Loucy (cell line): ENCODE measurements around the gene TMTC2.
"Not testable (repeated sequence)": the region's sequence is repeated elsewhere in the genome, so short reads cannot be mapped to it uniquely, and the experiment has no call there.

Experiments
- H2AFZ ChIP-seq: fragments of 200-600 bp; sonication (generic); 2 replicates; pipeline ENCODE4 v1.6.0; 2016; ENCODE audit warnings: antibody characterized with exemption, mild to moderate bottlenecking, low read length, moderate library complexity
- H3F3A ChIP-seq: fragments of 200-600 bp; 2 replicates; pipeline ENCODE4 v1.6.0; 2016; ENCODE audit warnings: antibody characterized with exemption, low read depth, mild to moderate bottlenecking
- H3K27me3 ChIP-seq: fragments of 200-600 bp; sonication (generic); 2 replicates; pipeline ENCODE4 v1.6.1; 2014; ENCODE audit warnings: low read length, mild to moderate bottlenecking; ENCODE audit not compliant: insufficient read depth, poor library complexity, severe bottlenecking
- H3K36me3 ChIP-seq: fragments of 200-600 bp; sonication (generic); 2 replicates; pipeline ENCODE4 v1.6.1; 2016; ENCODE audit warnings: low read length; ENCODE audit not compliant: insufficient read depth
- H3K4me1 ChIP-seq: fragments of 200-600 bp; sonication (generic); 2 replicates; pipeline ENCODE4 v1.5.1; 2014; ENCODE audit warnings: low read length, mild to moderate bottlenecking; ENCODE audit not compliant: insufficient read depth, poor library complexity, severe bottlenecking
- H3K4me2 ChIP-seq: fragments of 200-600 bp; sonication (generic); 2 replicates; pipeline ENCODE4 v1.6.0; 2014; ENCODE audit warnings: antibody characterized with exemption, low read length, low read depth, mild to moderate bottlenecking; ENCODE audit not compliant: poor library complexity, severe bottlenecking
- H3K4me3 ChIP-seq: fragments of 200-600 bp; sonication (generic); 2 replicates; pipeline ENCODE4 v1.5.1; 2014; ENCODE audit warnings: low read length, mild to moderate bottlenecking, mixed read lengths; ENCODE audit not compliant: poor library complexity, severe bottlenecking
- H3K79me2 ChIP-seq: fragments of 200-600 bp; sonication (generic); 2 replicates; pipeline ENCODE4 v1.6.1; 2014; ENCODE audit warnings: low read length; ENCODE audit not compliant: insufficient read depth
- H3K9ac ChIP-seq: fragments of 200-600 bp; sonication (generic); 2 replicates; pipeline ENCODE4 v1.6.0; 2014; ENCODE audit warnings: mild to moderate bottlenecking, low read depth, low read length, moderate library complexity; ENCODE audit not compliant: poor library complexity, severe bottlenecking
- H3K9me2 ChIP-seq: fragments of 200-600 bp; sonication (generic); replicated peaks from 2 replicates; pipeline ENCODE4 v1.6.1; 2016; ENCODE audit warnings: low read depth, low read length, mixed read lengths
- H3K9me3 ChIP-seq: fragments of 200-600 bp; sonication (generic); 2 replicates; pipeline ENCODE4 v1.6.1; 2014; ENCODE audit warnings: mild to moderate bottlenecking, antibody characterized with exemption, low read length, low read depth; ENCODE audit not compliant: insufficient read depth
- H4K20me1 ChIP-seq: fragments of 200-600 bp; sonication (generic); 2 replicates; pipeline ENCODE4 v1.6.0; 2014; ENCODE audit warnings: antibody characterized with exemption, low read length, mild to moderate bottlenecking; ENCODE audit not compliant: insufficient read depth, poor library complexity, severe bottlenecking
- CTCF ChIP-seq: fragments of 200-600 bp; sonication (generic); conservative IDR thresholded peaks from 2 replicates; pipeline ENCODE4 v1.5.1; 2014; ENCODE audit warnings: mild to moderate bottlenecking, antibody characterized with exemption, low read length
- EZH2phosphoT487 ChIP-seq: fragments of 200-600 bp; IDR thresholded peaks from 2 replicates; pipeline ENCODE4 v1.6.1; 2018; ENCODE audit warnings: antibody characterized with exemption, mild to moderate bottlenecking, moderate library complexity, borderline replicate concordance

The TMTC2 gene

GRCh38 chr12:82757656-82758055 is 71.0 kb downstream of the TMTC2 start:
- Histone ChIP-seq H3K4me2 (no peak overlapping the region), H3K79me2 (no peaks in the 10 kb centered on the region), H3K36me3 (no peaks in the 10 kb centered on the region), H3K9me3 (no peaks in the 10 kb centered on the region), H3F3A (0 out of 2 replicates have a peak, but pooled peaks cover 3% of the 10 kb centered on the region), H3K9me2 (no peaks in the 10 kb centered on the region), H4K20me1 (no peaks in the 10 kb centered on the region), H3K27me3 (no peaks in the 10 kb centered on the region), H3K9ac (no peak overlapping the region), H3K4me1 (peaks cover 13% of the 10 kb centered on the region), H2AFZ (no peak overlapping the region), H3K4me3 (no peak overlapping the region)
- TF ChIP-seq EZH2phosphoT487: no peak
- TF ChIP-seq CTCF: no peak

GRCh38 chr12:82758749-82759330 is 72.1 kb downstream of the TMTC2 start:
- no peaks in the 10 kb centered on the region for H3K36me3 ChIP-seq
- no peak overlapping the region for H3K4me2 ChIP-seq
- H4K20me1 ChIP-seq: no peaks in the 10 kb centered on the region
- no peaks in the 10 kb centered on the region for H3K27me3 ChIP-seq
- peaks cover 2% of the 10 kb centered on the region for H3K4me1 ChIP-seq
- TF ChIP-seq EZH2phosphoT487 (no peak), CTCF (no peak)
- no peak overlapping the region for H2AFZ ChIP-seq
- H3K9me2 ChIP-seq: no peaks in the 10 kb centered on the region
- no peaks in the 10 kb centered on the region for H3K9me3 ChIP-seq
- H3K9ac ChIP-seq: no peak overlapping the region
- no peak overlapping the region for H3K4me3 ChIP-seq
- no peaks in the 10 kb centered on the region for H3F3A ChIP-seq
- no peaks in the 10 kb centered on the region for H3K79me2 ChIP-seq

GRCh38 chr12:82760423-82760822 is 73.7 kb downstream of the TMTC2 start:
- Histone ChIP-seq H3K27me3 (no peaks in the 10 kb centered on the region), H2AFZ (no peak overlapping the region), H3K36me3 (no peaks in the 10 kb centered on the region), H4K20me1 (no peaks in the 10 kb centered on the region), H3K9me3 (no peaks in the 10 kb centered on the region), H3K9ac (no peak overlapping the region), H3K4me3 (no peak overlapping the region), H3K4me2 (no peak overlapping the region), H3K4me1 (no peaks in the 10 kb centered on the region), H3K9me2 (no peaks in the 10 kb centered on the region), H3K79me2 (no peaks in the 10 kb centered on the region), H3F3A (no peaks in the 10 kb centered on the region)
- TF ChIP-seq CTCF (no peak), EZH2phosphoT487 (no peak)

- not testable (repeated sequence) for H3K9ac ChIP-seq, H3K36me3 ChIP-seq, H3K4me2 ChIP-seq, H3K27me3 ChIP-seq, H4K20me1 ChIP-seq, H3K79me2 ChIP-seq, H3F3A ChIP-seq, H2AFZ ChIP-seq, H3K9me2 ChIP-seq, H3K4me1 ChIP-seq, H3K9me3 ChIP-seq, H3K4me3 ChIP-seq
These were observed 78.5 kb downstream of the TMTC2 start for GRCh38 chr12:82765206-82765605.
